ENCODE data around the gene GSTA4. TPM values are rescaled to one million over a fixed set of nuclear protein-coding genes. Genes with fewer than 3 reads are reported as not detected.
"Not testable (repeated sequence)": the region's sequence is repeated elsewhere in the genome, so short reads cannot be mapped to it uniquely, and the experiment has no call there.

Gene GSTA4, protein sequence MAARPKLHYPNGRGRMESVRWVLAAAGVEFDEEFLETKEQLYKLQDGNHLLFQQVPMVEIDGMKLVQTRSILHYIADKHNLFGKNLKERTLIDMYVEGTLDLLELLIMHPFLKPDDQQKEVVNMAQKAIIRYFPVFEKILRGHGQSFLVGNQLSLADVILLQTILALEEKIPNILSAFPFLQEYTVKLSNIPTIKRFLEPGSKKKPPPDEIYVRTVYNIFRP
- 735 and 764 TPM in 2 replicates for polyA plus RNA-seq
- 212 and 247 TPM in 2 replicates for polyA minus RNA-seq

DNA sequence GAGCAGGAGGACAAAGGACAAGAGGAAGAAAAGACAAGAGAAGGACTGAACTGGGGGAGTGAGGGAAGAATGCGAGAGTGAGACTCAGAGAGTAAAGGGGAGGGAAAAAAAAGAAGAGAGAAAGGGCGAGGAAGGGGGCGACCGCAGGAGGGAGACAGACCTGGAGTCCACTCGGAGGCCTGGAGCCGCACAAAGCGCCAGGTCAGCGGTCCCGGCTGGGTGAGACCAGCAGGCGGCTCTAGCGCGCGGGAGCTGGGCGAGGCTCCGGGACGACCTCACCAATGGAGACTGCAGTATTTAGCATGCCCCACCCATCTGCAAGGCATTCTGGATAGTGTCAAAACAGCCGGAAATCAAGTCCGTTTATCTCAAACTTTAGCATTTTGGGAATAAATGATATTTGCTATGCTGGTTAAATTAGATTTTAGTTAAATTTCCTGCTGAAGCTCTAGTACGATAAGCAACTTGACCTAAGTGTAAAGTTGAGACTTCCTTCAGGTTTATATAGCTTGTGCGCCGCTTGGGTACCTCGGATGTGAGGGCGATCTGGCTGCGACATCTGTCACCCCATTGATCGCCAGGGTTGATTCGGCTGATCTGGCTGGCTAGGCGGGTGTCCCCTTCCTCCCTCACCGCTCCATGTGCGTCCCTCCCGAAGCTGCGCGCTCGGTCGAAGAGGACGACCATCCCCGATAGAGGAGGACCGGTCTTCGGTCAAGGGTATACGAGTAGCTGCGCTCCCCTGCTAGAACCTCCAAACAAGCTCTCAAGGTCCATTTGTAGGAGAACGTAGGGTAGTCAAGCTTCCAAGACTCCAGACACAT is at the start of gene GSTA4:
Gene GSTA4 (minus strand): TSS at position 196 of the 824 bp plus-strand sequence. CDS start 1,041 bp downstream, outside the sequence.
- H3K79me2 ChIP-seq (replicated peaks; ENCODE audit: insufficient read depth, low read length) = peaks cover 29% of the 10 kb centered on the region
- H3K27me3 ChIP-seq (ENCODE audit: insufficient read depth, low read depth, low read length); H3K36me3 ChIP-seq (ENCODE audit: insufficient read depth, low read length); H3K9me3 ChIP-seq (ENCODE audit: low read length); H3K9me2 ChIP-seq (ENCODE audit: insufficient read depth, low read length); H3F3A ChIP-seq (ENCODE audit: insufficient read depth, low read length, poor library complexity, severe bottlenecking); H4K20me1 ChIP-seq (ENCODE audit: insufficient read depth): not testable (repeated sequence)
- H3K4me2 ChIP-seq (ENCODE audit: low read length) = peak within 1 kb of the TSS; percentile 71
- peak within 1 kb of the TSS; percentile 91 for H2AFZ ChIP-seq (ENCODE audit: low read depth, low read length)
- peak within 1 kb of the TSS; percentile 98 for H3K9ac ChIP-seq (ENCODE audit: low read length)
- H3K4me3 ChIP-seq (ENCODE audit: low read length) = peak within 1 kb of the TSS; percentile 77
- TF ChIP-seq, protein P1, sequence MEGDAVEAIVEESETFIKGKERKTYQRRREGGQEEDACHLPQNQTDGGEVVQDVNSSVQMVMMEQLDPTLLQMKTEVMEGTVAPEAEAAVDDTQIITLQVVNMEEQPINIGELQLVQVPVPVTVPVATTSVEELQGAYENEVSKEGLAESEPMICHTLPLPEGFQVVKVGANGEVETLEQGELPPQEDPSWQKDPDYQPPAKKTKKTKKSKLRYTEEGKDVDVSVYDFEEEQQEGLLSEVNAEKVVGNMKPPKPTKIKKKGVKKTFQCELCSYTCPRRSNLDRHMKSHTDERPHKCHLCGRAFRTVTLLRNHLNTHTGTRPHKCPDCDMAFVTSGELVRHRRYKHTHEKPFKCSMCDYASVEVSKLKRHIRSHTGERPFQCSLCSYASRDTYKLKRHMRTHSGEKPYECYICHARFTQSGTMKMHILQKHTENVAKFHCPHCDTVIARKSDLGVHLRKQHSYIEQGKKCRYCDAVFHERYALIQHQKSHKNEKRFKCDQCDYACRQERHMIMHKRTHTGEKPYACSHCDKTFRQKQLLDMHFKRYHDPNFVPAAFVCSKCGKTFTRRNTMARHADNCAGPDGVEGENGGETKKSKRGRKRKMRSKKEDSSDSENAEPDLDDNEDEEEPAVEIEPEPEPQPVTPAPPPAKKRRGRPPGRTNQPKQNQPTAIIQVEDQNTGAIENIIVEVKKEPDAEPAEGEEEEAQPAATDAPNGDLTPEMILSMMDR (IDR thresholded peaks at IDR 0.05; ENCODE audit: poor library complexity, severe bottlenecking) = peak; percentile 74
- TF ChIP-seq RAD21 (conservative IDR thresholded peaks at IDR 0.05) (peak; percentile 44), SMC3 (conservative IDR thresholded peaks at IDR 0.05; ENCODE audit: poor library complexity) (peak; percentile 64), POLR2AphosphoS5 (IDR thresholded peaks at IDR 0.05) (peak; percentile 96), MXI1 (conservative IDR thresholded peaks at IDR 0.05; ENCODE audit: poor library complexity, severe bottlenecking) (peak; percentile 35), EP300 (conservative IDR thresholded peaks at IDR 0.05; ENCODE audit: poor library complexity, severe bottlenecking) (peak; percentile 44)
- H3K27ac ChIP-seq (ENCODE audit: low read length) = peak within 1 kb of the TSS; percentile 98

DNA sequence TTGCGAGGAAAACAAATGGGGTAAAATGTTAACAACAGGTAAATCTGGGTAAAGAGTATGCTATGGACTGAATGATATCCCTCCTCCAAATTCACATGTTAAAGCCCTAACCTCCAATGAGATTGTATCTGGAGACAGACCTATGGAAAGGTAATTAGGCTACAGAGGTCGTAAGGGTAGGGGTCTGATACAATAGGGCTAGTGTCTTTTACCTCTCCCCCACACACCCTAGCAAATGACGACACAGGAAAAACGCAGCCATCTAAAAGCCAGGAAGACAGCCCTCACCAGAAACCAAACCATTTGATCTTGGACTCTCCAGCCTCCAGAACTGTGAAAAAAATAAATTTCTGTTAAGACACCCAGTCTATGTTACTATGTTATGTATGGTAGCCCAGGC is 49.5 kb upstream of the GSTA4 start:
- no peak overlapping the region for H3K4me2 ChIP-seq (ENCODE audit: low read length)
- H3K9ac ChIP-seq (ENCODE audit: low read length) = no peak overlapping the region
- peaks cover 16% of the 10 kb centered on the region for H3K36me3 ChIP-seq (ENCODE audit: insufficient read depth, low read length)
- peaks cover 4% of the 10 kb centered on the region for H3K79me2 ChIP-seq (replicated peaks; ENCODE audit: insufficient read depth, low read length)
- H4K20me1 ChIP-seq (ENCODE audit: insufficient read depth) = no peaks in the 10 kb centered on the region
- no peaks in the 10 kb centered on the region for H3F3A ChIP-seq (ENCODE audit: insufficient read depth, low read length, poor library complexity, severe bottlenecking)
- no peaks in the 10 kb centered on the region for H3K9me3 ChIP-seq (ENCODE audit: low read length)
- no peak overlapping the region for H2AFZ ChIP-seq (ENCODE audit: low read depth, low read length)
- no peaks in the 10 kb centered on the region for H3K9me2 ChIP-seq (ENCODE audit: insufficient read depth, low read length)
- H3K27ac ChIP-seq (ENCODE audit: low read length) = no peak overlapping the region
- no peak overlapping the region for H3K4me3 ChIP-seq (ENCODE audit: low read length)
- TF ChIP-seq TAF1 (IDR thresholded peaks at IDR 0.05; ENCODE audit: low read depth) (no peak), MXI1 (conservative IDR thresholded peaks at IDR 0.05; ENCODE audit: poor library complexity, severe bottlenecking) (no peak), EP300 (conservative IDR thresholded peaks at IDR 0.05; ENCODE audit: poor library complexity, severe bottlenecking) (no peak), RAD21 (conservative IDR thresholded peaks at IDR 0.05) (no peak), POLR2AphosphoS5 (IDR thresholded peaks at IDR 0.05) (no peak), SMC3 (conservative IDR thresholded peaks at IDR 0.05; ENCODE audit: poor library complexity) (no peak)
- TF ChIP-seq, protein P2, sequence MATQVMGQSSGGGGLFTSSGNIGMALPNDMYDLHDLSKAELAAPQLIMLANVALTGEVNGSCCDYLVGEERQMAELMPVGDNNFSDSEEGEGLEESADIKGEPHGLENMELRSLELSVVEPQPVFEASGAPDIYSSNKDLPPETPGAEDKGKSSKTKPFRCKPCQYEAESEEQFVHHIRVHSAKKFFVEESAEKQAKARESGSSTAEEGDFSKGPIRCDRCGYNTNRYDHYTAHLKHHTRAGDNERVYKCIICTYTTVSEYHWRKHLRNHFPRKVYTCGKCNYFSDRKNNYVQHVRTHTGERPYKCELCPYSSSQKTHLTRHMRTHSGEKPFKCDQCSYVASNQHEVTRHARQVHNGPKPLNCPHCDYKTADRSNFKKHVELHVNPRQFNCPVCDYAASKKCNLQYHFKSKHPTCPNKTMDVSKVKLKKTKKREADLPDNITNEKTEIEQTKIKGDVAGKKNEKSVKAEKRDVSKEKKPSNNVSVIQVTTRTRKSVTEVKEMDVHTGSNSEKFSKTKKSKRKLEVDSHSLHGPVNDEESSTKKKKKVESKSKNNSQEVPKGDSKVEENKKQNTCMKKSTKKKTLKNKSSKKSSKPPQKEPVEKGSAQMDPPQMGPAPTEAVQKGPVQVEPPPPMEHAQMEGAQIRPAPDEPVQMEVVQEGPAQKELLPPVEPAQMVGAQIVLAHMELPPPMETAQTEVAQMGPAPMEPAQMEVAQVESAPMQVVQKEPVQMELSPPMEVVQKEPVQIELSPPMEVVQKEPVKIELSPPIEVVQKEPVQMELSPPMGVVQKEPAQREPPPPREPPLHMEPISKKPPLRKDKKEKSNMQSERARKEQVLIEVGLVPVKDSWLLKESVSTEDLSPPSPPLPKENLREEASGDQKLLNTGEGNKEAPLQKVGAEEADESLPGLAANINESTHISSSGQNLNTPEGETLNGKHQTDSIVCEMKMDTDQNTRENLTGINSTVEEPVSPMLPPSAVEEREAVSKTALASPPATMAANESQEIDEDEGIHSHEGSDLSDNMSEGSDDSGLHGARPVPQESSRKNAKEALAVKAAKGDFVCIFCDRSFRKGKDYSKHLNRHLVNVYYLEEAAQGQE (IDR thresholded peaks at IDR 0.05; ENCODE audit: borderline replicate concordance) = no peak
- TF ChIP-seq, protein P1 (IDR thresholded peaks at IDR 0.05; ENCODE audit: poor library complexity, severe bottlenecking) = no peak
- no peaks in the 10 kb centered on the region for H3K27me3 ChIP-seq (ENCODE audit: insufficient read depth, low read depth, low read length)

Data from neural cell (in vitro differentiated cells).